ENCODE measurements around the gene CLK3. TPM values are rescaled to one million over a fixed set of nuclear protein-coding genes. Genes with fewer than 3 reads are reported as not detected.

The CLK3 gene
- total and polyA plus RNA-seq, 2 donors (not counting 1 experiment from before 2014, with no cell fraction given) = 39.9 to 43.1 TPM

- no peak overlapping the region for H3K9ac ChIP-seq (ENCODE audit: insufficient read depth, low read length)
- TF ChIP-seq CTCF (conservative IDR thresholded peaks at IDR 0.05 in 1 of 2, IDR thresholded peaks at IDR 0.05 in 1 of 2; ENCODE audit: low read depth in 1 of 2, low read length in 2 of 2) (no peak), EZH2 (IDR thresholded peaks at IDR 0.05; ENCODE audit: low read length, missing control alignments) (no peak)
- H3K79me2 ChIP-seq (ENCODE audit: control insufficient read depth, insufficient read depth, low read length) = no peaks in the 10 kb centered on the region
- H3K9me3 ChIP-seq (ENCODE audit: control insufficient read depth, insufficient read depth, low read depth, low read length) = no peaks in the 10 kb centered on the region
- H3K4me3 ChIP-seq (replicated peaks in 1 of 4; ENCODE audit: control extremely low read depth in 1 of 4, insufficient read depth in 1 of 4, low read depth in 3 of 4, low read length in 4 of 4) = no peak overlapping the region
- peaks cover 2% of the 10 kb centered on the region for H4K20me1 ChIP-seq (ENCODE audit: control insufficient read depth, extremely low read depth, insufficient read depth, low read length)
- H3K27me3 ChIP-seq (ENCODE audit: control insufficient read depth, insufficient read depth, low read length) = no peaks in the 10 kb centered on the region
- H3K36me3 ChIP-seq (ENCODE audit: control insufficient read depth, insufficient read depth, low read length) = peaks cover 4% of the 10 kb centered on the region
- H3K27ac ChIP-seq (ENCODE audit: insufficient read depth, low read length) = no peak overlapping the region
- H3K4me1 ChIP-seq (ENCODE audit: control insufficient read depth, extremely low read depth, insufficient read depth, low read length) = no peaks in the 10 kb centered on the region
- no peak overlapping the region for H2AFZ ChIP-seq (ENCODE audit: low read length)
- no peak for DNase-seq (ENCODE audit: low read depth in 2 of 2)
- H3K4me2 ChIP-seq (ENCODE audit: extremely low read depth, insufficient read depth, low read length) = no peak overlapping the region
Measured at GRCh38 chr15:74676801-74677200, 61.2 kb downstream of the CLK3 start.

Other genes with a start within 250 kb of the CLK3 start
- 0.33 and 0.51 TPM in 2 replicates for gene CYP11A1, start 248.2 kb upstream of the CLK3 start, total RNA-seq
- gene CYP11A1, start 248.2 kb upstream of the CLK3 start, polyA plus RNA-seq = 0.05 and 0.07 TPM in 2 replicates
- 2.3 and 5.6 TPM in 2 replicates for gene SEMA7A, start 181.9 kb upstream of the CLK3 start, total RNA-seq
- 12.5 and 18.5 TPM in 2 replicates for gene SEMA7A, start 181.9 kb upstream of the CLK3 start, polyA plus RNA-seq
- gene UBL7, start 154.7 kb upstream of the CLK3 start, total RNA-seq = 30.6 and 31.9 TPM in 2 replicates
- 36.8 and 44.9 TPM in 2 replicates for gene UBL7, start 154.7 kb upstream of the CLK3 start, polyA plus RNA-seq
- gene ARID3B, start 74.6 kb upstream of the CLK3 start, total RNA-seq = 0.99 and 1.0 TPM in 2 replicates
- 0.72 and 1.0 TPM in 2 replicates for gene ARID3B, start 74.6 kb upstream of the CLK3 start, polyA plus RNA-seq
- 8.2 and 8.9 TPM in 2 replicates for gene EDC3, start 80.2 kb downstream of the CLK3 start, total RNA-seq
- gene EDC3, start 80.2 kb downstream of the CLK3 start, polyA plus RNA-seq = 25.8 and 34.4 TPM in 2 replicates
- under 0.01 TPM in 1 of 2 replicates, not detected in the other for gene CYP1A1, start 109.7 kb downstream of the CLK3 start, total RNA-seq
- gene CYP1A1, start 109.7 kb downstream of the CLK3 start, polyA plus RNA-seq = 0.02 TPM in 1 of 2 replicates, not detected in the other
- gene CYP1A2, start 133.0 kb downstream of the CLK3 start, total RNA-seq = not detected in 2 replicates
- gene CYP1A2, start 133.0 kb downstream of the CLK3 start, polyA plus RNA-seq = not detected in 2 replicates
- gene CSK, start 166.2 kb downstream of the CLK3 start, total RNA-seq = 16.2 and 22.0 TPM in 2 replicates
- gene CSK, start 166.2 kb downstream of the CLK3 start, polyA plus RNA-seq = 21.5 and 28.2 TPM in 2 replicates
- not detected in 2 replicates for gene LMAN1L, start 197.0 kb downstream of the CLK3 start, total RNA-seq
- gene LMAN1L, start 197.0 kb downstream of the CLK3 start, polyA plus RNA-seq = not detected in 2 replicates
- not detected in 2 replicates for gene CPLX3, start 210.8 kb downstream of the CLK3 start, total RNA-seq
- gene CPLX3, start 210.8 kb downstream of the CLK3 start, polyA plus RNA-seq = not detected in 2 replicates
- 8.8 and 11.8 TPM in 2 replicates for gene ULK3, start 227.3 kb downstream of the CLK3 start, total RNA-seq
- gene ULK3, start 227.3 kb downstream of the CLK3 start, polyA plus RNA-seq = 11.4 and 14.6 TPM in 2 replicates